Neuronal stem cell (in vitro differentiated cells): Measurements from ENCODE around the gene HILPDA.

ENCODE experiments used
- DNase-seq: peaks from one replicate; pipeline ENCODE4 v3.0.0-alpha.2; 2013; ENCODE audit warnings: low spot score
- H2AFZ ChIP-seq: one replicate; pipeline ENCODE4 v1.6.1; 2013; ENCODE audit warnings: mild to moderate bottlenecking, low read length, inconsistent platforms
- H2AK5ac ChIP-seq: 2 replicates; pipeline ENCODE4 v1.6.1; 2013; ENCODE audit warnings: low read depth, mild to moderate bottlenecking, inconsistent platforms, low read length, moderate library complexity, mixed read lengths
- H2BK120ac ChIP-seq: 2 replicates; pipeline ENCODE4 v1.6.1; 2013; ENCODE audit warnings: low read depth, mild to moderate bottlenecking, inconsistent platforms, low read length, moderate library complexity, mixed read lengths
- H2BK12ac ChIP-seq: one replicate; pipeline ENCODE4 v1.6.1; 2013; ENCODE audit warnings: low read length, inconsistent platforms
- H2BK15ac ChIP-seq: 2 replicates; pipeline ENCODE4 v1.6.1; 2013; ENCODE audit warnings: mild to moderate bottlenecking, low read length, inconsistent platforms, mixed read lengths
- H2BK5ac ChIP-seq: one replicate; pipeline ENCODE4 v1.6.1; 2013; ENCODE audit warnings: inconsistent platforms, mild to moderate bottlenecking, low read length, moderate library complexity
- H3K14ac ChIP-seq: one replicate; pipeline ENCODE4 v1.6.1; 2013; ENCODE audit warnings: low read length, inconsistent platforms
- H3K18ac ChIP-seq: 2 replicates; pipeline ENCODE4 v1.6.1; 2013; ENCODE audit warnings: low read length, inconsistent platforms
- H3K23ac ChIP-seq: 2 replicates; pipeline ENCODE4 v1.6.1; 2013; ENCODE audit warnings: low read depth, mild to moderate bottlenecking, mixed read lengths, low read length, inconsistent platforms; ENCODE audit not compliant: poor library complexity
- H3K27ac ChIP-seq: replicated peaks from 3 replicates; pipeline ENCODE4 v1.5.1; 2013; ENCODE audit warnings: low read length, inconsistent platforms
- H3K27me3 ChIP-seq, 3 experiments: 2 replicates each; pipeline ENCODE4 v1.6.1; 2013; ENCODE audit warnings: low read length in 3 of 3, mild to moderate bottlenecking in 2 of 3, inconsistent platforms in 1 of 3, low read depth in 1 of 3, mixed read lengths in 1 of 3, moderate library complexity in 1 of 3; ENCODE audit not compliant: control insufficient read depth in 3 of 3, insufficient read depth in 3 of 3
- H3K36me3 ChIP-seq, 2 donors: replicated peaks in 1 of 2; 2 replicates each; pipeline ENCODE4 v1.6.1; 2013; ENCODE audit warnings: low read length in 2 of 2; ENCODE audit not compliant: control insufficient read depth in 2 of 2, insufficient read depth in 2 of 2
- H3K4ac ChIP-seq: 2 replicates; pipeline ENCODE4 v1.6.1; 2013; ENCODE audit warnings: inconsistent platforms, mild to moderate bottlenecking, low read length, moderate library complexity
- H3K4me1 ChIP-seq, 2 donors: 1 replicate in 1 of 2; 2 replicates in 1 of 2; pipeline ENCODE4 v1.6.1; 2013; ENCODE audit warnings: low read length in 2 of 2, low read depth in 1 of 2; ENCODE audit not compliant: control insufficient read depth in 2 of 2, insufficient read depth in 1 of 2
- H3K4me2 ChIP-seq: one replicate; pipeline ENCODE4 v1.6.1; 2013; ENCODE audit warnings: mild to moderate bottlenecking, low read length, inconsistent platforms; ENCODE audit not compliant: insufficient read depth, poor library complexity, severe bottlenecking
- H3K4me3 ChIP-seq, 2 donors: 2 replicates each; pipeline ENCODE4 v1.5.1; 2013; ENCODE audit warnings: low read length in 2 of 2, mild to moderate bottlenecking in 2 of 2, inconsistent platforms in 1 of 2, moderate library complexity in 1 of 2
- H3K79me1 ChIP-seq: one replicate; pipeline ENCODE4 v1.6.1; 2013; ENCODE audit warnings: low read depth, mild to moderate bottlenecking, inconsistent platforms, low read length, moderate library complexity
- H3K9ac ChIP-seq: one replicate; pipeline ENCODE4 v1.6.1; 2013; ENCODE audit warnings: mild to moderate bottlenecking, low read depth, low read length, inconsistent platforms; ENCODE audit not compliant: poor library complexity
- H3K9me3 ChIP-seq, 2 donors: replicated peaks in 1 of 2; 2 replicates each; pipeline versions ENCODE3 to v1.6.1; 2013; ENCODE audit warnings: low read length in 2 of 2, mild to moderate bottlenecking in 2 of 2, inconsistent platforms in 1 of 2, low read depth in 1 of 2, mixed read lengths in 1 of 2, moderate library complexity in 1 of 2; ENCODE audit not compliant: control insufficient read depth in 2 of 2, insufficient read depth in 1 of 2
- H4K8ac ChIP-seq: one replicate; pipeline ENCODE4 v1.6.1; 2013; ENCODE audit warnings: low read depth, mild to moderate bottlenecking, inconsistent platforms, low read length, moderate library complexity
- H4K91ac ChIP-seq: one replicate; pipeline ENCODE4 v1.6.1; 2013; ENCODE audit warnings: low read length, low read depth, mild to moderate bottlenecking, inconsistent platforms; ENCODE audit not compliant: poor library complexity
- WGBS, 2 donors: extraction: QIAGEN DNeasy Blood & Tissue Kit; methylation state at CpG; one replicate each; pipeline ENCODE4 v1.1.7; 2013; ENCODE audit warnings: missing lambda C conversion rate in 2 of 2, mixed read lengths in 1 of 2; ENCODE audit not compliant: insufficient read length in 2 of 2, insufficient replicate concordance in 1 of 2; ENCODE audit errors: extremely low coverage in 2 of 2; 5-methylcytosine and 5-hydroxymethylcytosine counted together

HILPDA gene

GRCh38 chr7:128437426-128438332 lies 18.0 kb upstream of the HILPDA start:
- no peak overlapping the region for H2AFZ ChIP-seq
- peaks cover 0 to 6% of the 10 kb centered on the region in 2 donors for H3K9me3 ChIP-seq
- no peaks in the 10 kb centered on the region for H3K79me1 ChIP-seq
- H2BK120ac ChIP-seq: no peak overlapping the region
- H3K14ac ChIP-seq: no peak overlapping the region
- no peak overlapping the region for H2BK5ac ChIP-seq
- H2AK5ac ChIP-seq: no peak overlapping the region
- H3K4me2 ChIP-seq: no peak overlapping the region
- no peak for DNase-seq
- H3K4me1 ChIP-seq: no peaks in the 10 kb centered on the region
- no peaks in the 10 kb centered on the region for H3K36me3 ChIP-seq
- no peak overlapping the region for H3K9ac ChIP-seq
- peaks cover 0 to 52% (median 0%) of the 10 kb centered on the region in 3 experiments for H3K27me3 ChIP-seq
- no peak overlapping the region for H2BK15ac ChIP-seq
- no CpG with 5 or more reads among the region's 8 CpGs for WGBS, 2 donors
- H2BK12ac ChIP-seq: no peak overlapping the region
- no peak overlapping the region for H3K27ac ChIP-seq
- H4K8ac ChIP-seq: no peak overlapping the region
- H3K4ac ChIP-seq: no peak overlapping the region
- no peak overlapping the region for H4K91ac ChIP-seq
- H3K4me3 ChIP-seq: no peak overlapping the region
- H3K18ac ChIP-seq: no peak overlapping the region
- no peak overlapping the region for H3K23ac ChIP-seq

DNA sequence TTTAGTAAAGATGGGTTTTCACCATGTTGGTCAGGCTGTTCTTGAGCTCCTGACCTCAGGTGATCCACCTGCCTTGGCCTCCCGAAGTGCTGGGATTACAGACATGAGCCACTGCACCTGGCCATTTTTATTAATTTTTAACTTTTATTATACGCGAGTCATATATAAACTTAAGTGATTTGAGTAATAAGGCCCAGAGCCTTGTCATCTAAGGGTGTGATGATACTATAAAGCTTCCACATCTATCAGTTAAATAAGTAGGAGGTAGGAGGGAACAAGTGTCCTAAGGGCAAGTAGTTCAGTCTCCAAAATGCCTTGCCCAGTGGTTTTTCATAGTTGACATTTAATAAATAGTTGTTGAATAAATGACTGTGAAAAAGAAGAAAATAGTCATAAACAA lies 13.3 kb upstream of the HILPDA start:
- H3K14ac ChIP-seq: no peak overlapping the region
- H3K4ac ChIP-seq: no peak overlapping the region
- H3K36me3 ChIP-seq: no peaks in the 10 kb centered on the region
- H3K79me1 ChIP-seq: no peaks in the 10 kb centered on the region
- H3K27ac ChIP-seq: no peak overlapping the region
- DNase-seq: no peak
- H2BK15ac ChIP-seq: no peak overlapping the region
- H3K4me2 ChIP-seq: no peak overlapping the region
- H4K91ac ChIP-seq: no peak overlapping the region
- H4K8ac ChIP-seq: no peak overlapping the region
- H2AFZ ChIP-seq: no peak overlapping the region
- H3K18ac ChIP-seq: no peak overlapping the region
- no CpG with 5 or more reads among the region's 3 CpGs for WGBS, 2 donors
- H3K4me1 ChIP-seq: no peaks in the 10 kb centered on the region
- H3K23ac ChIP-seq: no peak overlapping the region
- no peak overlapping the region for H2AK5ac ChIP-seq
- no peak overlapping the region for H2BK12ac ChIP-seq
- H3K4me3 ChIP-seq: no peak overlapping the region
- H2BK120ac ChIP-seq: no peak overlapping the region
- peaks cover 0 to 4% of the 10 kb centered on the region in 2 donors for H3K9me3 ChIP-seq
- peaks cover 0 to 56% (median 0%) of the 10 kb centered on the region in 3 experiments for H3K27me3 ChIP-seq
- H3K9ac ChIP-seq: no peak overlapping the region
- H2BK5ac ChIP-seq: no peak overlapping the region

DNA sequence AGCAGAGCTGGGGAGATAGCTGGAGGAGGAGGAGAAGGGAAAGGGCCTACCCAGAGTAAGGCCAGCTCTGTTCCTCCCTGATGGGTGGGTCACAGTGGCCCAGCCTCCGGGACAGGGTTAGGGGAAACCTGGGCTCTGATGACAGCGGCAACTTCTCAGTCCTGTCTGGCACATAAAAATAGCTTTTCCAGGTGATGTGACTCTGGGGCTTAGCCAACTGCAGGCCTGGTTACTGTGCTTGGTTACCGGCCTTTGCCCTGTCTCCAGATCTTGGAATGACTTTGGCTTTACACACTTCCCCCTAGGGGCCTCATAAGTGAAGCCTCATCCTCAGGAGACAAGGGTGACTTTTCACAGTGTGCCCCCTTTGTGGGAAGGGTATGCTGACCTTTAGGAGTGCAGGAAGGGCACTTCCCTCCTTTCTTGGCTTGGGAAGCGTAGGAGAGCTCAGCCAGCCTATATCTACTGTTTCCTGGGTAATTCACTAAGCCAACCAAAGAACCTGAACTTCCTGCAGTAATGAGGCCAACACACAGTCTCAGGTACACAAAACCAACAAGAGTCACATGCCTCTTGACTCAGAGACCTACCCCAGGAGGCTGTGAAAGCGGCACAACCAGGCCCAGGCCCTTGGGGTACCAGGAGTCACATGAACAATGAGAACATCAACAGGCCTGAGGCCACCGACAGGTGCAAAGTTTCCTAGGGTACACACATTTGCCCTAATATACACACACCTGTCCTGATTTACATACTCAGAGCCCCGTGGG lies 11.7 kb upstream of the HILPDA start:
- H3K4ac ChIP-seq: no peak overlapping the region
- H3K4me3 ChIP-seq: no peak overlapping the region
- H3K27me3 ChIP-seq: peaks cover 0 to 49% (median 0%) of the 10 kb centered on the region in 3 experiments
- no peaks in the 10 kb centered on the region for H3K79me1 ChIP-seq
- H3K9ac ChIP-seq: no peak overlapping the region
- no peak overlapping the region for H3K23ac ChIP-seq
- no peaks in the 10 kb centered on the region for H3K36me3 ChIP-seq
- H3K4me1 ChIP-seq: no peaks in the 10 kb centered on the region
- no peak overlapping the region for H2AFZ ChIP-seq
- no peak overlapping the region for H3K18ac ChIP-seq
- no peak overlapping the region for H2BK5ac ChIP-seq
- H2BK12ac ChIP-seq: no peak overlapping the region
- H3K4me2 ChIP-seq: no peak overlapping the region
- no peak overlapping the region for H2BK120ac ChIP-seq
- H4K8ac ChIP-seq: no peak overlapping the region
- no peak overlapping the region for H4K91ac ChIP-seq
- H2BK15ac ChIP-seq: no peak overlapping the region
- WGBS, 2 donors: no CpG with 5 or more reads among the region's 7 CpGs
- H3K9me3 ChIP-seq: no peaks in the 10 kb centered on the region
- H3K27ac ChIP-seq: no peak overlapping the region
- DNase-seq: no peak
- H3K14ac ChIP-seq: peak overlapping the region; percentile 48
- H2AK5ac ChIP-seq: no peak overlapping the region

DNA sequence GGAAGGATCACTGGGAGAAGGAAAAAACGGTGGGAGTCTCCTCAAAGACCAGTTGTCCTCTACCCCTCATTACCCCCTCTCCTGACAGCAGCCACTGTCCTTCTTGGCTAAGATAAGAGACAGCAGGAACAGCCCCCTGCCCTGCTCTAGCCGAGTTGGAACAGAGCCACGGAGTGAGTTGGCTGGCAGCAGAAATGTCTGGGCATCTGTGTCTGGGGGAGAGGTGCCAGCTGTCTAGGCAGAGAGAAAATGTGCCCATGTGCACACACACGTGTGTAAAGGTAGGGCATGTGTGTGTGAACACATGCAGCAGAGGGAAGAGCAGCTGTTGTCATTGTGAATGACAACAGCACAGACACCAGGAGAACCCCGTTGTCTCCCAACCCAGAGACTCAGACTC lies 9.4 kb upstream of the HILPDA start:
- DNase-seq: no peak
- Histone ChIP-seq H2BK5ac (no peak overlapping the region), H2BK120ac (no peak overlapping the region), H2BK15ac (no peak overlapping the region), H3K27me3 (peaks cover 0 to 47% (median 0%) of the 10 kb centered on the region in 3 experiments), H3K9me3 (no peaks in the 10 kb centered on the region), H4K8ac (no peak overlapping the region), H3K4me2 (no peak overlapping the region), H2AFZ (no peak overlapping the region), H3K18ac (no peak overlapping the region), H3K79me1 (no peaks in the 10 kb centered on the region), H2AK5ac (no peak overlapping the region), H3K4me3 (no peak overlapping the region), H3K4me1 (no peaks in the 10 kb centered on the region), H3K9ac (no peak overlapping the region), H3K36me3 (no peaks in the 10 kb centered on the region), H3K4ac (no peak overlapping the region), H3K27ac (no peak overlapping the region), H3K14ac (no peak overlapping the region), H3K23ac (no peak overlapping the region), H2BK12ac (no peak overlapping the region), H4K91ac (no peak overlapping the region)
- WGBS, 2 donors: no CpG with 5 or more reads among the region's 5 CpGs
